Liver (tissue), 9 donors: ENCODE measurements around the gene EML6. TPM values are rescaled to one million over a fixed set of nuclear protein-coding genes. Genes with fewer than 3 reads are reported as not detected.

Experiments
- DNase-seq: peaks from one replicate; pipeline ENCODE4 v3.0.0-alpha.2; 2017; ENCODE audit warnings: low spot score
- H3K27ac ChIP-seq, 2 donors: one replicate each; pipeline ENCODE4 v1.7.0; 2013; ENCODE audit warnings: inconsistent platforms in 2 of 2, low read length in 2 of 2, control low read depth in 1 of 2, low read depth in 1 of 2, mild to moderate bottlenecking in 1 of 2
- H3K27me3 ChIP-seq, 4 donors: one replicate each; pipeline versions ENCODE4 v1.6.1 to v1.7.0; 2013; ENCODE audit warnings: low read length in 3 of 4, inconsistent platforms in 1 of 4, mild to moderate bottlenecking in 1 of 4, moderate library complexity in 1 of 4; ENCODE audit not compliant: control insufficient read depth in 4 of 4, insufficient read depth in 4 of 4
- H3K36me3 ChIP-seq, 4 donors: one replicate each; pipeline versions ENCODE4 v1.6.1 to v1.7.0; 2013; ENCODE audit warnings: low read length in 3 of 4, mild to moderate bottlenecking in 3 of 4, low read depth in 1 of 4, moderate library complexity in 1 of 4; ENCODE audit not compliant: control insufficient read depth in 4 of 4, insufficient read depth in 3 of 4
- H3K4me1 ChIP-seq, 4 donors: one replicate each; pipeline versions ENCODE4 v1.6.1 to v1.7.0; 2013; ENCODE audit warnings: low read length in 3 of 4, mild to moderate bottlenecking in 3 of 4, moderate library complexity in 1 of 4; ENCODE audit not compliant: control insufficient read depth in 4 of 4, insufficient read depth in 4 of 4
- H3K4me3 ChIP-seq, 3 donors: one replicate each; pipeline versions ENCODE4 v1.6.1 to v1.7.0; 2013; ENCODE audit warnings: low read length in 3 of 3, control low read depth in 1 of 3, low read depth in 1 of 3, mild to moderate bottlenecking in 1 of 3
- H3K9ac ChIP-seq, 2 donors: one replicate each; pipeline ENCODE4 v1.7.0; 2013; ENCODE audit warnings: low read length in 2 of 2, mild to moderate bottlenecking in 2 of 2, moderate library complexity in 2 of 2, control low read depth in 1 of 2, low read depth in 1 of 2
- H3K9me3 ChIP-seq, 4 donors: one replicate each; pipeline versions ENCODE4 v1.6.1 to v1.7.0; 2013; ENCODE audit warnings: low read length in 3 of 4; ENCODE audit not compliant: control insufficient read depth in 4 of 4
- ATF3 ChIP-seq: IDR thresholded peaks from 2 replicates; pipeline ENCODE4 v1.6.1; 2016; ENCODE audit warnings: antibody characterized with exemption
- CTCF ChIP-seq: fragments of 150-350 bp; IDR thresholded peaks from 2 replicates; pipeline ENCODE4 v1.5.1; 2017; ENCODE audit warnings: improper control_type of control experiment, low read depth, low read length; ENCODE audit not compliant: missing input control
- EGR1 ChIP-seq, 2 donors: IDR thresholded peaks; 2 replicates each; pipeline ENCODE4 v1.6.1; 2016 to 2018; ENCODE audit warnings: antibody characterized with exemption in 2 of 2, low read depth in 2 of 2
- FOXA1 ChIP-seq: IDR thresholded peaks from 2 replicates; pipeline ENCODE4 v1.6.1; 2016; ENCODE audit warnings: antibody characterized with exemption
- FOXA2 ChIP-seq: IDR thresholded peaks from 2 replicates; pipeline ENCODE4 v1.6.1; 2016; ENCODE audit warnings: antibody characterized with exemption
- GABPA ChIP-seq, 2 donors: IDR thresholded peaks in 1 of 2; conservative IDR thresholded peaks in 1 of 2; 2 replicates each; pipeline ENCODE4 v1.6.1; 2016; ENCODE audit warnings: antibody characterized with exemption in 2 of 2, mild to moderate bottlenecking in 1 of 2, moderate library complexity in 1 of 2
- HNF4G ChIP-seq: IDR thresholded peaks from 2 replicates; pipeline ENCODE4 v1.6.1; 2016; ENCODE audit warnings: antibody characterized with exemption
- JUND ChIP-seq, 2 donors: IDR thresholded peaks; 2 replicates each; pipeline ENCODE4 v1.6.1; 2016; ENCODE audit warnings: antibody characterized with exemption in 2 of 2
- MAX ChIP-seq: IDR thresholded peaks from 2 replicates; pipeline ENCODE4 v1.6.1; 2016; ENCODE audit warnings: antibody characterized with exemption
- NR2F2 ChIP-seq: IDR thresholded peaks from 2 replicates; pipeline ENCODE4 v1.6.1; 2016; ENCODE audit warnings: antibody characterized with exemption
- RAD21 ChIP-seq, 2 donors: IDR thresholded peaks; 2 replicates each; pipeline ENCODE4 v1.6.1; 2016; ENCODE audit warnings: antibody characterized with exemption in 2 of 2, mild to moderate bottlenecking in 2 of 2
- RXRA ChIP-seq, 2 donors: IDR thresholded peaks; 2 replicates each; pipeline ENCODE4 v1.6.1; 2017 to 2018; ENCODE audit warnings: antibody characterized with exemption in 2 of 2, mild to moderate bottlenecking in 1 of 2
- SP1 ChIP-seq: IDR thresholded peaks from 2 replicates; pipeline ENCODE4 v1.6.1; 2018; ENCODE audit warnings: antibody characterized with exemption, mild to moderate bottlenecking
- TAF1 ChIP-seq: conservative IDR thresholded peaks from 2 replicates; pipeline ENCODE4 v1.6.1; 2016; ENCODE audit warnings: antibody characterized with exemption, mild to moderate bottlenecking
- YY1 ChIP-seq: IDR thresholded peaks from 2 replicates; pipeline ENCODE4 v1.6.1; 2016; ENCODE audit warnings: antibody characterized with exemption, mild to moderate bottlenecking
- ZBTB33 ChIP-seq: IDR thresholded peaks from 2 replicates; pipeline ENCODE4 v1.6.1; 2016; ENCODE audit warnings: antibody characterized with exemption
- WGBS: extraction: QIAGEN DNeasy Blood & Tissue Kit; methylation state at CpG from one replicate; pipeline ENCODE4 v1.1.7; 2013; 5-methylcytosine and 5-hydroxymethylcytosine counted together
- polyA plus RNA-seq, 2 donors: library from polyadenylated mRNA; stranded (reverse) in 1 of 2; unstranded in 1 of 2; fragments of 200-250 nt in 1 of 2; fragments of >200 nt in 1 of 2; fragmentation: Nextera tagmentation in 1 of 2; extraction: Ambion mirVana in 1 of 2; gene quantifications; one replicate each; pipeline versions ENCODE4 v1.2.1 to v1.2.3, GENCODE V29; 2013 to 2015
- total RNA-seq, 2 donors: library from RNA; depleted of rRNA; stranded (reverse); fragments of >200 nt; gene quantifications; one replicate each; pipeline ENCODE4 v1.2.3, GENCODE V29; 2014
- donor health status: healthy.
- donor health status: healthy.
- donor health status: healthy.
- donor health status: healthy.
- donor health status: healthy.

Gene EML6
- total and polyA plus RNA-seq, 4 donors, result 0.33 to 3.0 (median 1.4) TPM

GRCh38 chr2:54952425-54952824 is 229.0 kb downstream of the EML6 start (continued):
- TF ChIP-seq YY1 (no peak), ATF3 (no peak), SP1 (no peak), ZBTB33 (no peak)

- Histone ChIP-seq H3K9ac (no peak overlapping the region), H3K27me3 (no peaks in the 10 kb centered on the region), H3K9me3 (no peaks in the 10 kb centered on the region), H3K36me3 (no peaks in the 10 kb centered on the region), H3K4me3 (no peak overlapping the region), H3K4me1 (peaks cover 0 to 6% (median 0%) of the 10 kb centered on the region in 4 donors), H3K27ac (no peak overlapping the region)
- TF ChIP-seq CTCF (no peak), TAF1 (no peak), EGR1 (IDR thresholded peaks at IDR 0.05; ENCODE audit: low read depth in 2 of 2) (no peak), JUND (IDR thresholded peaks at IDR 0.05) (no peak), SP1 (no peak), FOXA2 (no peak), RXRA (IDR thresholded peaks at IDR 0.05) (no peak), NR2F2 (no peak), FOXA1 (no peak), GABPA (IDR thresholded peaks at IDR 0.05 in 1 of 2, conservative IDR thresholded peaks at IDR 0.05 in 1 of 2) (no peak)
- no peak for DNase-seq
- WGBS, result 77% methylated on average over 9 of the region's 9 CpGs
Measured at GRCh38 chr2:54952978-54953456, 229.6 kb downstream of the EML6 start.

GRCh38 chr2:54954158-54954557 is 230.7 kb downstream of the EML6 start:
- DNase-seq, result no peak
- H3K36me3 ChIP-seq, result no peaks in the 10 kb centered on the region
- WGBS, result 91% methylated on average over 8 of the region's 8 CpGs
- H3K4me3 ChIP-seq, result no peak overlapping the region
- peaks cover 0 to 6% (median 0%) of the 10 kb centered on the region in 4 donors for H3K4me1 ChIP-seq
- H3K27me3 ChIP-seq, result no peaks in the 10 kb centered on the region
- no peaks in the 10 kb centered on the region for H3K9me3 ChIP-seq
- H3K27ac ChIP-seq, result no peak overlapping the region
- H3K9ac ChIP-seq, result no peak overlapping the region
- no peak for TF ChIP-seq FOXA1
- no peak for TF ChIP-seq RAD21 (IDR thresholded peaks at IDR 0.05)
- no peak for TF ChIP-seq GABPA (IDR thresholded peaks at IDR 0.05 in 1 of 2, conservative IDR thresholded peaks at IDR 0.05 in 1 of 2)
- TF ChIP-seq YY1, result no peak
- no peak for TF ChIP-seq NR2F2
- TF ChIP-seq SP1, result no peak
- TF ChIP-seq RXRA (IDR thresholded peaks at IDR 0.05), result no peak
- TF ChIP-seq HNF4G, result no peak
- TF ChIP-seq EGR1 (IDR thresholded peaks at IDR 0.05; ENCODE audit: low read depth in 2 of 2), result no peak
- TF ChIP-seq CTCF, result no peak
- no peak for TF ChIP-seq TAF1
- no peak for TF ChIP-seq JUND (IDR thresholded peaks at IDR 0.05)
- TF ChIP-seq ZBTB33, result no peak
- TF ChIP-seq MAX, result no peak
- no peak for TF ChIP-seq ATF3
